LHCN-M2 (cell line): Measurements from ENCODE around the gene AOC1. TPM values are rescaled to one million over a fixed set of nuclear protein-coding genes. Genes with fewer than 3 reads are reported as not detected.
"Not testable (repeated sequence)": the region's sequence is repeated elsewhere in the genome, so short reads cannot be mapped to it uniquely, and the experiment has no call there.

Experiments
- DNase-seq: peaks from one replicate; pipeline ENCODE4 v3.0.0-alpha.2; 2012; ENCODE audit warnings: low read depth
- total RNA-seq: library from RNA; depleted of rRNA; stranded (reverse); fragments of >200 nt; gene quantifications from 2 replicates; pipeline ENCODE4 v1.2.3, GENCODE V29; 2014; rRNA removed

Gene AOC1
- total RNA-seq, 1 experiment from 2014 or later, result not detected

GRCh38 chr7:150896562-150897209, 44.4 kb downstream of the AOC1 start:
- DNase-seq, result no peak

- DNase-seq, result no peak
Measured at GRCh38 chr7:150897502-150898474, 45.5 kb downstream of the AOC1 start.

- DNase-seq, result peak; percentile 56
Measured at GRCh38 chr7:150898475-150899011, 46.2 kb downstream of the AOC1 start.

- DNase-seq, result no peak
Measured at GRCh38 chr7:150900675-150901074, 48.4 kb downstream of the AOC1 start.

GRCh38 chr7:150901160-150902035, 49.1 kb downstream of the AOC1 start:
- DNase-seq, result peak; percentile 29

GRCh38 chr7:150902078-150903033, 50.0 kb downstream of the AOC1 start:
- DNase-seq, result no peak

GRCh38 chr7:150903606-150904005, 51.3 kb downstream of the AOC1 start:
- DNase-seq, result peak; percentile 60

- DNase-seq, result no peak
Measured at GRCh38 chr7:150904011-150904909, 51.9 kb downstream of the AOC1 start.

GRCh38 chr7:150908173-150908572, 55.9 kb downstream of the AOC1 start:
- no peak for DNase-seq

GRCh38 chr7:150909200-150909995, 57.1 kb downstream of the AOC1 start:
- DNase-seq, result no peak

GRCh38 chr7:150910305-150910995, 58.1 kb downstream of the AOC1 start:
- DNase-seq, result not testable (repeated sequence)

GRCh38 chr7:150910996-150911422, 58.7 kb downstream of the AOC1 start:
- DNase-seq, result no peak

Other genes starting within 250 kb of the AOC1 start
- not detected in 2 replicates for gene GIMAP6, start 220.1 kb upstream of the AOC1 start, total RNA-seq
- gene GIMAP2, start 166.8 kb upstream of the AOC1 start, total RNA-seq, result 2.6 and 3.4 TPM in 2 replicates
- gene GIMAP1, start 135.9 kb upstream of the AOC1 start, total RNA-seq, result not detected in 2 replicates
- gene GIMAP5, start 115.1 kb upstream of the AOC1 start, total RNA-seq, result not detected in 2 replicates
- not detected in 2 replicates for gene TMEM176B, start 52.2 kb upstream of the AOC1 start, total RNA-seq
- not detected in 2 replicates for gene TMEM176A, start 51.7 kb upstream of the AOC1 start, total RNA-seq
- gene KCNH2, start 125.8 kb downstream of the AOC1 start, total RNA-seq, result 0.11 TPM in 1 of 2 replicates, not detected in the other
- gene NOS3, start 138.5 kb downstream of the AOC1 start, total RNA-seq, result 0.13 TPM in 1 of 2 replicates, not detected in the other
- 0.06 TPM in 2 replicates for gene ATG9B, start 172.0 kb downstream of the AOC1 start, total RNA-seq
- 61.1 and 64.0 TPM in 2 replicates for gene ABCB8, start 175.9 kb downstream of the AOC1 start, total RNA-seq
- gene ASIC3, start 196.0 kb downstream of the AOC1 start, total RNA-seq, result 0.19 and 2.2 TPM in 2 replicates
- 47.1 and 47.4 TPM in 2 replicates for gene CDK5, start 205.4 kb downstream of the AOC1 start, total RNA-seq
- gene SLC4A2, start 207.1 kb downstream of the AOC1 start, total RNA-seq, result 274 and 291 TPM in 2 replicates
- gene FASTK, start 228.3 kb downstream of the AOC1 start, total RNA-seq, result 141 and 146 TPM in 2 replicates
- 60.9 and 61.5 TPM in 2 replicates for gene TMUB1, start 231.0 kb downstream of the AOC1 start, total RNA-seq
- 52.8 and 53.4 TPM in 2 replicates for gene AGAP3, start 234.0 kb downstream of the AOC1 start, total RNA-seq